ENCODE results near the gene ESYT1. TPM values are rescaled to one million over a fixed set of nuclear protein-coding genes. Genes with fewer than 3 reads are reported as not detected.

Gene ESYT1
- total RNA-seq, 8 experiments from 2014 or later = 13.4 to 54.6 (median 44.2) TPM

DNA sequence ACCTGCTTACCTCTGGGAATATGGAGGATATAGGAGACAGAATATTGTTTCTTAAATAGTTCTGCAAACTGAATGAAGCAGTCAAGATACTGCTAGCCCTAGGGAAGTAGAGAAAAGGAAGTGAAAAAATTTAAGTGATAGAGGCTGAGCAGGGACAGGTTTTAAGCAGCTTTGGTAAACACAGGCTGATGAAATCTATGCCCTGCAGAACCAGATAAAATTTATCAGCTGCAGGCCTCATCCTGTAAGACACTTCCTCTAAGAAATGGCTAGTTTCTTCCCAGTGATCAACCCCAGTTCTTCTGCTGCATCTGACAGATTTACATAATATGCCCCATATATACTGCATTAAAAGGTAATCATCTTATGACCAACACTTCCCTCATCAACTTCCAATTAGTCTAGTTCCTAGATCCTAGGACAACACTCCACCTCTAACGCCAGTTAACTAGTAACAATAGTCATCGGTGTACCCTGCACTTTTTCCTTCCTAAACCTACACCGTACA is 1.3 kb upstream of the ESYT1 start:
- Histone ChIP-seq H3K27ac (no peak overlapping the region), H3K4me3 (no peak overlapping the region), H3K4me1 (replicated peaks in 1 of 2) (peaks cover 9 to 23% of the 10 kb centered on the region in 2 donors)
- 14 to 100% (median 91%) methylated on average over 2 to 3 of the region's 3 CpGs; no CpG with 5 or more reads in 2 of the 10 experiments for WGBS, 10 experiments
- in situ Hi-C loops (cut with MboI; ENCODE audit: low pct_unique_long_range_greater_than_20kb in 2 of 9, low sequenced_read_pairs in 9 of 9, unreplicated experiment in 9 of 9) = loop anchor here in 1 of 9 experiments (10.0 kb wide), 1 partner anchor 338 kb away; the partner anchor contains the start of gene SPRYD4
- ATAC-seq (replicated peaks in 6 of 8) = no peak

DNA sequence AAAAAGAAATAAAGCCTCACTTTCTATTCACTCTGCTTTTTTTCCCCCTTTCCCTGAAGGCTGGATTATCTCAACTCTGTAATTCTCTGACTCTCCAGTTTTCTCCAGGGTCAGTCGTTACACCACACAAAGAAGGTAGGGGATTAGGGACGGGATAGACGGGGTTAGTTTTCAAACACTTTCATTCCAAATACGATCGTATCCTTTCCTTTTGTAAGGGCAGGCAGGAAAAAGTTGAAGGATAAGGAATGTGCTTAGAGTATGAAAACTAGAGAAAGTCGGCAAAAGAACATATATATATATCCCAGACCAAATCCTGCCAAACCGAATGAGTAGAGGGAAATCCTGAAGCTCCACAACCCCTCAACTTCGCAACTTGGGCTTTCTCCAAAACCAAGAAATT is 581 bp upstream of the ESYT1 start:
- 0 to 20% (median 1%) methylated on average over 2 to 8 of the region's 8 CpGs for WGBS, 10 experiments
- H3K4me3 ChIP-seq = peak overlapping the region; percentile 55 to 73 (median 61)
- peaks cover 9 to 23% of the 10 kb centered on the region in 2 donors for H3K4me1 ChIP-seq (replicated peaks in 1 of 2)
- no peak for ATAC-seq (replicated peaks in 6 of 8)
- no peak overlapping the region for H3K27ac ChIP-seq
- in situ Hi-C loops (cut with MboI; ENCODE audit: low pct_unique_long_range_greater_than_20kb in 2 of 9, low sequenced_read_pairs in 9 of 9, unreplicated experiment in 9 of 9) = loop anchor here in 1 of 9 experiments (10.0 kb wide), 1 partner anchor 337 kb away; the partner anchor contains the start of gene SPRYD4

DNA sequence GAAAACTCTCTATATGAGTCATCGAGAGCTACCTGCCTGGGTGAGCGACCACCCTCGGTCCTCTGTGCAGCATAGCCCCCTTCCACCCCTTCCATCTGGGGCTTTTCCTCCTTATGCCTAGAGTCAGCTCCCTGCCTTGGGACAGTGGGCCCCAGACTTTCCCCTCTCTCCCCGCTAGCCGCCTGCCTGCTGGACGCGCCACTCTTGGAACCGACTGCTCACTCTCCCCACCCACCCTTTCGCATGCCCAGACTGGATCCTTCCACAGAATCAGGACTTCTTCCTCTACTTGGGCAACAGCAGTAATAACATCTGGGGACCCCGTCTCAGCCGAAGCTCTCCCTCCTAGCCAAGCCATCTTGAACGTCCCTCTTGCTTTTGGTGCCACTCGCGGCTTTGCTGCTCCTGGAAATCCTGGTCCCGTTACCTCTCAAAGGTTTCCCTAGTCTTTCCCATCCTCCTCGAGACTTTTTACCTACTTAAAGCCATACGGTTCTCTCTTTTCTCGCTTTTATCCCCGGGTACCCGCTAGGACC is 671 bp downstream of the ESYT1 start:
- H3K4me1 ChIP-seq (replicated peaks in 1 of 2) = peaks cover 9 to 23% of the 10 kb centered on the region in 2 donors
- peak overlapping the region; percentile 55 to 73 (median 61) for H3K4me3 ChIP-seq
- in situ Hi-C loops (cut with MboI; ENCODE audit: low pct_unique_long_range_greater_than_20kb in 2 of 9, low sequenced_read_pairs in 9 of 9, unreplicated experiment in 9 of 9) = loop anchor here in 1 of 9 experiments (10.0 kb wide), 1 partner anchor 336 kb away; the partner anchor contains the start of gene SPRYD4
- H3K27ac ChIP-seq = no peak overlapping the region
- peak in 4 of 8 experiments; percentile 1 to 4 (median 2) for ATAC-seq (replicated peaks in 6 of 8)
- WGBS, 10 experiments = 0 to 6% (median 0%) methylated on average over 3 to 6 of the region's 20 CpGs; no CpG with 5 or more reads in 4 of the 10 experiments

DNA sequence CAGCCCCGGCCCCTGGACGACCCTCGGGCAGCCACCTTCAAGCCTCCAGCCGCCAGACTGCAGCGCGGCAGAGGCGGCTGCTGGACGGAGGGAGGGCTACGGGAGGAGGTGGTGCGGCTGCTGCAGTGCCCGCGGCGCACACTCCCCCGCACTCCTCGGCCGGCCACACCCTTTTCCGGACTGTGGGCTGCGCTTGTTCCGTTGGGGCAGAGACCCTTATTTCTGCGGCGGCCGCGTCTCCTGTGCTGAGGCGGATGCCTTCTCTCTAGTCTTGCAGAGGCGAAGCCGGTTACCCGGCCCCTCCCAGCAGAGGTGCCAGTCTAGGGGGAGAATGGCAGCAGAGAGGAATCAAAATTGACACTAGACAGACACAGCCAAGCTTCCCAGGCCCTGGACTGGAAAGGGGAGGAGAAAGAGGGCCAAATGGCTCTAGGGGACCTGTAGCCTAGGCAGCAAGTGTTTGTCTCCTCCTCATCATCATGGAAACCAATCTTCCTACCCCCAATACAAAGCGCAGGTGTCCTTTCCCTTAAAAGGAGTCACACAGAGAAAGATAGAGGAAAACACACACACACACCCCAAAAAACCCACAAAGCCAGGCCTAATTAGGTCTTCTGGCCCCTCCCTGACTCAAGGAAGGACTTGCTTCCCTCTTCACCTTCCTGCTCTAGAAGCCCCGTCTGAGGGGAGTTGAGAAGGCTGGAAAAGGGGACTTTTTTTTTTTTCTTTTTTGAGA is 1.3 kb downstream of the ESYT1 start:
- ATAC-seq (replicated peaks in 6 of 8) = peak; percentile 11 to 35 (median 20)
- H3K4me1 ChIP-seq (replicated peaks in 1 of 2) = peaks cover 9 to 23% of the 10 kb centered on the region in 2 donors
- H3K27ac ChIP-seq = no peak overlapping the region
- H3K4me3 ChIP-seq = peak overlapping the region; percentile 55 to 73 (median 61)
- 5 to 67% (median 21%) methylated on average over 1 to 19 of the region's 29 CpGs; no CpG with 5 or more reads in 6 of the 10 experiments for WGBS, 10 experiments
- in situ Hi-C loops (cut with MboI; ENCODE audit: low pct_unique_long_range_greater_than_20kb in 2 of 9, low sequenced_read_pairs in 9 of 9, unreplicated experiment in 9 of 9) = loop anchor here in 1 of 9 experiments (10.0 kb wide), 1 partner anchor 335 kb away; the partner anchor contains the start of gene SPRYD4

DNA sequence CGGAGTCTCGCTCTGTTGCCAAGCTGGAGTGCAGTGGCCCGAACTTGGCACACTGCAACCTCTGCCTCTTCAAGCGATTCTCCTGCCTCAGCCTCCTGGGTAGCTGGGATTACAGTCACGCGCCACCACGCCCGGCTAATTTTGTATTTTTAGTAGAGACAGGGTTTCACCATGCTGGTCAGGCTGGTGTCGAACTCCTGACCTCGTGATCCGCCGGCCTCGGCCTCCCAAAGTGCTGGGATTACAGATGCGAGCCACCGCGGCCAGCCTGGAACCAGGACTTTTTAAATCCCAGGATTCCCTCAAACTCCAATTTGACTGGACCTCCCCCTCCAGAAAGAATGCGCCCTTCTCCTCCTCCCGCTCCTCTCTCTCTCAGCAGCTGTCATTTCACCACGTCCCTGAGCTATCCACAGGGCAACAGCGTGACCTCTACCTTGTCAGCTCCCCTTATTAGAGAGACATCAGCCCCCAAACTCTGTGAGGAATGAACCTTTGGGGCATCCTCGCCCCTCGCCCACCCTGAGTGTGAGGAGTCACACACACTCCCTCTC is 2.0 kb downstream of the ESYT1 start:
- Histone ChIP-seq H3K27ac (no peak overlapping the region), H3K4me1 (replicated peaks in 1 of 2) (peaks cover 9 to 23% of the 10 kb centered on the region in 2 donors), H3K4me3 (peak overlapping the region in 3 of 5 donors; percentile 55 to 73 (median 62))
- no peak for ATAC-seq (replicated peaks in 6 of 8)
- in situ Hi-C loops (cut with MboI; ENCODE audit: low pct_unique_long_range_greater_than_20kb in 2 of 9, low sequenced_read_pairs in 9 of 9, unreplicated experiment in 9 of 9) = loop anchor here in 1 of 9 experiments (10.0 kb wide), 1 partner anchor 335 kb away; the partner anchor contains the start of gene SPRYD4
- WGBS, 10 experiments = 79 to 100% (median 86%) methylated on average over 1 to 8 of the region's 22 CpGs; no CpG with 5 or more reads in 2 of the 10 experiments

DNA sequence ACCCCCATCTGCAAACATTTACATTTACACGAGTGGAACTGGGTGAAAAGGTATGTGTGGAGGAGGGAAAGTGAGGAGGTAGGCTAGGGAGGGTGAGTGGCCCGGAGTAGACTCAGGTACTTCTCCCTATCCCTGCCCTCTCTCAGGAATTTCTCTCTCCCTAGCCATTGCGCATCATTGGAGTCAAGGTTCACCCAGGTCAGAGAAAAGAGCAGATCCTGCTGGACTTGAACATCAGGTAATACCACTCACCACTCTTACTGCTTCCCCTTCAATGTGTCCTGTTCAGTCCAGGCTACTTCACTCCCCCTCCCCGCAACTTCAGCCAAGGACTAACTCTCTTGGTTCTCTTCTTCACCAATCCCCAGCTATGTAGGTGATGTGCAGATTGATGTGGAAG is 2.8 kb downstream of the ESYT1 start:
- no peak for ATAC-seq (replicated peaks in 6 of 8)
- Histone ChIP-seq H3K4me3 (no peak overlapping the region), H3K27ac (no peak overlapping the region), H3K4me1 (replicated peaks in 1 of 2) (peaks cover 9 to 22% of the 10 kb centered on the region in 2 donors)
- WGBS, 10 experiments = 0 to 100% (median 80%) methylated on average over 1 to 2 of the region's 4 CpGs; no CpG with 5 or more reads in 3 of the 10 experiments
- in situ Hi-C loops (cut with MboI; ENCODE audit: low pct_unique_long_range_greater_than_20kb in 2 of 9, low sequenced_read_pairs in 9 of 9, unreplicated experiment in 9 of 9) = no loop called here

DNA sequence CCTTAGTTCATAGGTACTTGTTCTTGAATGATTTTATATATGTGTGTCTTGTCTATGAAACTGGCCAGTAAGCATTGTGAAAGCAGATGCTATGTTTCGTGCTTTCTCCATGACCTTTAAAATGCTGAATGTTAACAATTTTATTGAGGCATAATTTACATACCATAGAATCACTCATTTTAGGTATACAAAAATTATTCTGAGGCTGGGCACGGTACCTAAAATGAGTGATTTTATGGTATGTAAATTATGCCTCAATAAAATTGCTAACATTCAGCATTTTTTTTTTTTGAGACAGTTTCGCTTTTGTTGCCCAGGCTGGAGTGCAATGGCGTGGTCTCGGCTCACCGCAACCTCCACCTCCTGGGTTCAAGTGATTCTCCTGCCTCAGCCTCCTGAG is 6.8 kb downstream of the ESYT1 start:
- Histone ChIP-seq H3K27ac (no peak overlapping the region), H3K4me3 (no peak overlapping the region), H3K4me1 (replicated peaks in 1 of 2) (peaks cover 0 to 2% of the 10 kb centered on the region in 2 donors)
- in situ Hi-C loops (cut with MboI; ENCODE audit: low pct_unique_long_range_greater_than_20kb in 2 of 9, low sequenced_read_pairs in 9 of 9, unreplicated experiment in 9 of 9) = no loop called here
- WGBS, 10 experiments = 80 to 100% (median 100%) methylated on average over 1 to 4 of the region's 6 CpGs; no CpG with 5 or more reads in 3 of the 10 experiments
- no peak for ATAC-seq (replicated peaks in 6 of 8)

DNA sequence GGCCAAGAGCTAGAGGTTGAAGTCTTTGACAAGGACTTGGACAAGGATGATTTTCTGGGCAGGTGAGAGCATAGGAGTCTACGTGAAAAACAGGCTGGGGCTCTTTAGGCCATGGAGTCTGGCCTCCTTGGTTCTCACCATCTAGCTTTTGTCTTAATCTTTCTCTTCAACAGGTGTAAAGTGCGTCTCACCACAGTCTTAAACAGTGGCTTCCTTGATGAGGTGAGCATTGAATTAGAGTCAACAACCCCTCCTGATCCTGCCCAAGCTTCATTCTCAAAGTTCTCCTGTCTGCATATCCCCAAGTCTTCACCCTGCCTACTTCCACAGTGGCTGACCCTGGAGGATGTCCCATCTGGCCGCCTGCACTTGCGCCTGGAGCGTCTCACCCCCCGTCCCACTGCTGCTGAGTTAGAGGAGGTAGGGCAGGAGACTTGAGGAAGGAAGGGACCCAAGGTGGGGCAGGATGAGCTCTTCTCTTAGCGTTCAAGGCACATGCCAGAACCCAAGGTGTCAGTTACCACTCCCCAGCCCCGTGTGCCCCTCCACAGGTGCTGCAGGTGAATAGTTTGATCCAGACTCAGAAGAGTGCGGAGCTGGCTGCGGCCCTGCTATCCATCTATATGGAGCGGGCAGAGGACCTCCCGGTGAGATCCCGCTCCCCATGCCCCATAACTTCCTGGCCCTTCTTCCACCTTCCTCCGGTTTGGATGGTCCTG is 9.9 kb downstream of the ESYT1 start:
- in situ Hi-C loops (cut with MboI; ENCODE audit: low pct_unique_long_range_greater_than_20kb in 2 of 9, low sequenced_read_pairs in 9 of 9, unreplicated experiment in 9 of 9) = no loop called here
- WGBS, 10 experiments = 83 to 100% (median 100%) methylated on average over 1 to 7 of the region's 14 CpGs; no CpG with 5 or more reads in 2 of the 10 experiments
- H3K27ac ChIP-seq = no peak overlapping the region
- no peaks in the 10 kb centered on the region for H3K4me1 ChIP-seq (replicated peaks in 1 of 2)
- no peak for ATAC-seq (replicated peaks in 6 of 8)
- H3K4me3 ChIP-seq = no peak overlapping the region

DNA sequence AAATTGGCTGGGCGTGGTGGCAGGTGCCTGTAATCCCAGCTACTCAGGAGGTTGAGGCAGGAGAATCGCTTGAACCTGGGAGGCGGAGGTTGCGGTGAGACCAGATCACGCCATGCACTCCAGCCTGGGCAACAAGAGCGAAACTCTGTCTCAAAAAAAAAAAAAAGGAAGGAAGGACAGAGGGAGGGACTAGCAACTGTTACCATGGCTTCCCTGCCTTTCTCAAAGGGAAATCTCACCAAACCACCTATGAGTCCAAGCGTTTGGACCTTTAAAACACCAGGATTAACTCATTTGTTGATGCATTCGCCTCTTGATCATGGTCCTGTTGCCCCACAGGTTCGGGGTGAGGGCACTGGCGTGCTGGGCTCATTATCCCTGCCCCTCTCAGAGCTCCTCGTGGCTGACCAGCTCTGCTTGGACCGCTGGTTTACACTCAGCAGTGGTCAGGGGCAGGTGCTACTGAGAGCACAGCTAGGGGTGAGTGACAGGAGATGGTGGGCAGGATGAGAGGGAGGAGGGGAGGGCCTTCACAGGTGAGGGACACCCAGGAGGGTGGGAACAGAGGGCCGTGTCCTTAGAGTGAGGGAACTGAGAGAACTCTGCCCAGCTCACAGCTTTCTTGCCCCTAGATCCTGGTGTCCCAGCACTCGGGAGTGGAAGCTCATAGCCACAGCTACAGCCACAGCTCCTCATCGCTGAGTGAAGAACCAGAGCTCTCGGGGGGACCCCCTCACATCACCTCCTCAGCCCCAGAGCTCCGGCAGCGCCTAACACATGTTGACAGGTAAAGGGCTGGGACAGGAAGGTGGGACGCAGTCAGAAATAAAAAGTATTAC is 14.1 kb downstream of the ESYT1 start:
- H3K4me3 ChIP-seq = no peak overlapping the region
- H3K4me1 ChIP-seq (replicated peaks in 1 of 2) = no peaks in the 10 kb centered on the region
- in situ Hi-C loops (cut with MboI; ENCODE audit: low pct_unique_long_range_greater_than_20kb in 2 of 9, low sequenced_read_pairs in 9 of 9, unreplicated experiment in 9 of 9) = no loop called here
- WGBS, 10 experiments = 60 to 100% (median 100%) methylated on average over 1 to 9 of the region's 19 CpGs; no CpG with 5 or more reads in 1 of the 10 experiments
- no peak overlapping the region for H3K27ac ChIP-seq
- ATAC-seq (replicated peaks in 6 of 8) = no peak

DNA sequence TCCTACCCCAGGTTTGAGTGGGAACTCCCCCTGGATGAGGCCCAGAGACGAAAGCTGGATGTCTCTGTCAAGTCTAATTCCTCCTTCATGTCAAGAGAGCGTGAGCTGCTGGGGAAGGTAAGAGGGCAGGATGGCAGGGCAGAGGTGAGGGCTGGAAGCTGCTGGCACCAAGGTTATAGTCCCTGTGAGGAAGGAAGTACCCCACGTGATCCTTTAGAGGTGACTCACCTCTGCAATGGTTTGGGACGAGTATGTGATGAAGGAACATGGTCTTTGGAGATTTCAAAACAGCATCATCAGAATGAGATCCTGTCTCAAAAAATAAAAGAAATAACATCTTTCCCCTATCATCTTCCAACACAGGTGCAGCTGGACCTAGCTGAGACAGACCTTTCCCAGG is 15.2 kb downstream of the ESYT1 start:
- in situ Hi-C loops (cut with MboI; ENCODE audit: low pct_unique_long_range_greater_than_20kb in 2 of 9, low sequenced_read_pairs in 9 of 9, unreplicated experiment in 9 of 9) = no loop called here
- H3K4me1 ChIP-seq (replicated peaks in 1 of 2) = no peaks in the 10 kb centered on the region
- H3K27ac ChIP-seq = no peak overlapping the region
- ATAC-seq (replicated peaks in 6 of 8) = no peak
- WGBS, 10 experiments = 80 to 100% (median 90%) methylated on average over 1 to 4 of the region's 4 CpGs; no CpG with 5 or more reads in 5 of the 10 experiments
- no peak overlapping the region for H3K4me3 ChIP-seq

DNA sequence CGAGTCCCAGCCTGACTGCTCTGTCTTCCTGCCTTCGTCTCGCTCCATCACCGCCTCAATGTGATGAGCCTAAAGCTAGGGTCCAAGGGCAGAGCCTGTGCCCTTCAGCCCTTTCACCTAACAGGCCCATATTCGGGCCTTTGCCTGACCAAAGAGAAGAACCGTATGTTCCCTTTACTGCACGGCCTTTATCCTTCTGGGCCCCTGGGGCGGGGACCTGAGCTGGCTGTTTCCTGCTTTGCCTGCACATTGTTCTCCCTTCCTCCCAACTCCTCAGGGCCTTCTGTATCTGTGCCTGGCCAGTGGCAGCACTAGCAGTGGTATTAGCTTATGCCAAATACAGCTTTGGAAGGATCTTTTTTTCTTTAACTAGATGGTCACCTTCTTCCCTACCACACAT is 15.8 kb downstream of the ESYT1 start:
- in situ Hi-C loops (cut with MboI; ENCODE audit: low pct_unique_long_range_greater_than_20kb in 2 of 9, low sequenced_read_pairs in 9 of 9, unreplicated experiment in 9 of 9) = no loop called here
- no peaks in the 10 kb centered on the region for H3K4me1 ChIP-seq (replicated peaks in 1 of 2)
- H3K27ac ChIP-seq = no peak overlapping the region
- no peak for ATAC-seq (replicated peaks in 6 of 8)
- WGBS, 10 experiments = 80 to 100% (median 94%) methylated on average over 1 to 6 of the region's 8 CpGs; no CpG with 5 or more reads in 3 of the 10 experiments
- no peak overlapping the region for H3K4me3 ChIP-seq

DNA sequence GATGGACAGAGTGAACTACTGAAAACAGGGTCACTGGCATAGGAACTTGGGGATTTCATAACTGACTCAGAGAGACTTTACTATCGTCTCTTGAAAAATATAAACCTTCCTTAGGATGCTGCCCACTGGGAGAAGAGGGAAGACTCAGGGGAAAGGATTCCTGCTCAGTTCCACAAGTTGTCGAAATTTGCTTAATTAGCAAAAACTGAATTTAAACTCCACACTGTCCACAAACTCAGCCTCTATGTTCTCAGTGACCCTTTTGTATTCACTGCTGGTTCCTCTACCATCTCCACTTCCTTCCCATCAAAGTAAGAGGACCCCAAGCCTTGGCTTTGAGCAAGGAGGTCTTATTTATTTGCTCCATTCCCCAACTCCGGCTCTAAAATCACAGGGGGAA is 17.1 kb downstream of the ESYT1 start:
- no peak overlapping the region for H3K4me3 ChIP-seq
- H3K27ac ChIP-seq = no peak overlapping the region
- in situ Hi-C loops (cut with MboI; ENCODE audit: low pct_unique_long_range_greater_than_20kb in 2 of 9, low sequenced_read_pairs in 9 of 9, unreplicated experiment in 9 of 9) = no loop called here
- 70 to 100% (median 93%) methylated on average over 1 to 3 of the region's 3 CpGs; no CpG with 5 or more reads in 2 of the 10 experiments for WGBS, 10 experiments
- H3K4me1 ChIP-seq (replicated peaks in 1 of 2) = no peaks in the 10 kb centered on the region
- ATAC-seq (replicated peaks in 6 of 8) = no peak
